LNCAP (cell line): ENCODE data around the gene NHS.

Experiments used
- TF ChIP-seq, protein P1 (sequence below): fragments of 450-650 bp; IDR thresholded peaks from 2 replicates; pipeline ENCODE4 v1.5.1; 2017; ENCODE audit warnings: mild to moderate bottlenecking

The NHS gene

DNA sequence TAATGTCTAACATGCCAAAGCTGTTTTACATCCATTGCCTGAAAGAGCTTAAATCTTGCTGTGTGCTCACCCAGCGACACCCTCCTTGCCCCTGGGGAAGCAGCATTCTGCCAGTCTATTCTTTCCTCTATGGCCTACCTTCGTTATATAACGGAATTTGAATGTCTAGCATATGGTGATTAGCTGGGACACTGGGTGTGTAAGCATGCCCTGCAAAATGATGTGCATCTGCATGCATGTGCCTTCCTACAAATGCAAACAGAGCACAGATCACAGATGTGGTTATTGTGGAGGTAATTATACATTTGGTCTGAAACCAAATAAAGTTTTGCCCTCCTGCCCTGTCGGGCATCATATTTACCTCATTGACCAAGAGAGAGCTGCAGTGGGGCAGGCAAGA, 90.8 kb downstream of the NHS start:
- TF ChIP-seq, protein P1, sequence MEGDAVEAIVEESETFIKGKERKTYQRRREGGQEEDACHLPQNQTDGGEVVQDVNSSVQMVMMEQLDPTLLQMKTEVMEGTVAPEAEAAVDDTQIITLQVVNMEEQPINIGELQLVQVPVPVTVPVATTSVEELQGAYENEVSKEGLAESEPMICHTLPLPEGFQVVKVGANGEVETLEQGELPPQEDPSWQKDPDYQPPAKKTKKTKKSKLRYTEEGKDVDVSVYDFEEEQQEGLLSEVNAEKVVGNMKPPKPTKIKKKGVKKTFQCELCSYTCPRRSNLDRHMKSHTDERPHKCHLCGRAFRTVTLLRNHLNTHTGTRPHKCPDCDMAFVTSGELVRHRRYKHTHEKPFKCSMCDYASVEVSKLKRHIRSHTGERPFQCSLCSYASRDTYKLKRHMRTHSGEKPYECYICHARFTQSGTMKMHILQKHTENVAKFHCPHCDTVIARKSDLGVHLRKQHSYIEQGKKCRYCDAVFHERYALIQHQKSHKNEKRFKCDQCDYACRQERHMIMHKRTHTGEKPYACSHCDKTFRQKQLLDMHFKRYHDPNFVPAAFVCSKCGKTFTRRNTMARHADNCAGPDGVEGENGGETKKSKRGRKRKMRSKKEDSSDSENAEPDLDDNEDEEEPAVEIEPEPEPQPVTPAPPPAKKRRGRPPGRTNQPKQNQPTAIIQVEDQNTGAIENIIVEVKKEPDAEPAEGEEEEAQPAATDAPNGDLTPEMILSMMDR: no peak

DNA sequence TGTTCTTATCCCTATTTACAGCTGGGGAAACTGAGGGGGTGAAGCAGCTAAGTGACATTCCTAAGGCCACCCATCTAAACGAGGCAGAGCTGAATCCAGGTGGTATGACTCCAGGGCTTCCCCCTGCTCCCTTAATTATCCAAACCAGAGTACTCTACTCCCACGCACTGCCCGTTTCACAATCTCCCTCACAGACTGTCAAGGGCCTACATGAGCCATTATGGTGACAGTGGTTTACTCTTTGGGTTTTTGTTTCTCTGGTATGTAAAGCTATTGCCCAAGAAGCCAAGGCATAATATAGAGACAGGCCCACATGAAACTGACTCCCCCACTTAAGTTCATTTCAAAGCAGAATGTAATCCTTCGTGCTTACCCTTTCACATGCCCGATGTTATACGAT, 95.1 kb downstream of the NHS start:
- TF ChIP-seq, protein P1: no peak

DNA sequence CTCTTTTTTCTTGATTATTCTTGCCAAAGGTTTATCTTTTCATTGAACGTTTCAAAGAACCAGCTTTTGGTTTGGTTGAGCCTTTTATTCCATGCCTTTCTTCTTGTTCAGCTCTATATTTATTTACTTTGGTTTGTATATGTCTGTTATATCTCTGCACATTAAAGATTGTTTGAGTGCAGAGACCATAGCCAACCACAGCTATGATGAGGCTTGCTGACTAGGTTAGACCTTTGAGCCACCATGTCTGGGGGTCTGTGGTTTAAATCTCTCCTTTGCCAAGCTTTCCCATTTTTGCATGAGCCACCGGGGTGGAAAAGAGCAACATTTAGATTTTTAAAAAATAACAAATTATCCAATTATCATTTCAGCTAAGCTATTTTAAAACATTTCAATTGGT, 96.1 kb downstream of the NHS start:
- TF ChIP-seq, protein P1: no peak

DNA sequence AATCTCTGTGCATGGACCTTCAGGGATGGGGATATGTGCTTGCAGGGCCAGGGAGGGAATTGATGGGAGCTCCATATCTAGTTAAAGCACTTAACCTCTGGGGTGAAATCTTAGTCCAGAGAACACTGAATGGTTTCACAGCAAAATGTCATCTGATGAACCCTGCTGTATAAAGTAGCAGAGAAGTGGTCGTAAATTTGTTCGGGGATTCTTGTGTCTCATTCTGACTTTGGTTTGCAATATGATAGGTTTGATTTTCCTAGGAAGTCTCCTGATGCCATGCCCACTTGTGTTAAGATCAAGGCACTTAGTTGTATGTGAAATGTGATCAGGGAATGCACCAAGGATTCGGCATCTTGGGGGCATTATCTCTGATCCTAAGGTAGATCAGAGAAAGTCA, 96.9 kb downstream of the NHS start:
- TF ChIP-seq, protein P1: no peak

DNA sequence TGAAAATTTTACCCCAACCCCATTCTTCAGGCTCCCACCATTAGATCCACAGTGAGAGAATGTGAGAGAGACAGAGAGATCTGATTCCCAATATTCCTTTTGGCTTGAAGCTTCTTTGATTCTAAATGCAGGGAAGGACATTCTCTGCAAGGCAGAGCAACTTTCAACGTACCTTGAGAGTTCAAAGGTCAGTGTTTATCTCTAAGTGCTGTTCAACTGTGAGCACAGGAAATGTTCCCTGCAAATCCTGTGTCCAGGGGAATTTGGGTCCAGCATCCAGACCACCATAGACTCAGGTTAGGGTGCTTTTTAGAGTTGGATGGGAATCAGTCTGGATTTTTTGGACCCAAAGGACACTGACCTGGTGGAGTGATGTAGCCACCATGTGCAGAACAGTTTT, 97.4 kb downstream of the NHS start:
- TF ChIP-seq, protein P1: no peak

DNA sequence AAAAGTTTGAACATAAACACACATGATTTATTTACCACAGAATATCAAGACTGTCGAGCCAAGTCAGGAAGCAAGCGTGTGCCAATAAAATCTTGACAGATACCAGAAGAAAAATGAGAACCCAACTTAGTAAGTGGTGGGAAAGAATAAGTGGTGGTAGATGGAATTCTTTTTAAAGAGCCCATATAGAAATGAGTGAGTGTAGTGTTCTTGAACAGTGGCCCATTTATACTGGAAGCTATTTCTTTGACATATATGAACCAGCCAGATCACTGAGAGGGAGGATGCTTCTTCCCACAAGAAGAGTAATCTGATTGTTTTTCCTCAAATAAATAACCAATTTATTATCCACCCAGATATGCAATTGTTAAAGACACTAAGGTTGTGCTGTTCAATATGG, 98.0 kb downstream of the NHS start:
- TF ChIP-seq, protein P1: no peak

DNA sequence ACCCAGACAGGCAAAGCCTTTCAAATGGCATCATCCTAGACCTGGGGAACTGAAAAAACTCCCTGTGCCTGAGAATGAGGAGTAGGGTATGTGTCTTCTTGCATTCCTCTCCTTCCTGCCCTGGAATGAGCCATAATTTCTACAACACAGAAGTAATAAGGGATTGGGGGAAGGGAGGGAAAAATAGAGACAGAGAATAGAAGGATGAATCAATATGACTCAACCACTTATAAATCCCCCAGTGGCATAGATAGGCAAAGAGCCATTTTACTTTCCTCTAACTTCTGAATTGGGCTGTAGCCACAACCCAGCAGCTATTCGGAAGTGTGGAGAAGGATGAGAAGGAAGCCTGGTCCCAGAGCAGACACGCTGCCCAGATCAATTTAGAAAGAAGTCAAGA, 99.9 kb downstream of the NHS start:
- TF ChIP-seq, protein P1: no peak

DNA sequence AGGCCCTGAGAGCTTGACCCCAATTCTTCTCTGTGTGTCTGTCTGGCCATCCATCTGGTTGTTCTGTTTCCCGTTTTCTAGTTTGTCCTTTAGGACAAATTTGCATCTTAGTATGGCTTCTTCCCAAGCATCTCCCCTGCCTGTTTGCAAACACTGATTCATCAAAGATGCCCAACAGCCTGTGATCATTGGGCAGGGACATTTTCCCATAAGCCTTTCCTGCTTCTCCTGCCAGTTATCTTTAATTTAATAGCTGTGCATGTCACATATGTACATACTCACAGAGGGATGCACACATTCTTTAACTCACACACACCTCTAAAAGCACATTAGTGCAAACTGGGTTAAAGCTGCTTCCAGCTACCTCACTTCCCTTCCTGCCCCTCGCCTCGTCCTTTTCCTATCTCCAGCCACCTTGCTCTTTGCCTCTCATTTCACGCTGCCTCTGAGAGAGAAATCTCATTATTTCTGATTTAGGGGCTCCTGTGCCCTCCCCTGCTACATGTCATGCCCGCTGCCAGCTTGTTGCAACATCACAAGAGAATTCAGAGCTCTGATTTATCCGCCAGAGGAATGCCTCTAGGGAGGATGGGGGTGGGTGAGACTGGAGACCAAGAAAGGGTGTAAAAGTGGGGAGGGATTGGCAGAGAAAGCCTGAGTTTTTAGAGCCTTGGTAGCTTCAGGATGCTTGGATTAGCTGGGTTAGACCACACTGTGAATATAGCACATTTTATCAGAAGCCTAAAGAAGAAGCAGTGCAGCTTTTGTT, 100.6 kb downstream of the NHS start:
- TF ChIP-seq, protein P1: no peak
